GM18868 (cell line): ENCODE data around the gene TNFRSF4.

Experiments used
- ATAC-seq: cut with Tn5 transposase; IDR thresholded peaks from one replicate; pipeline ENCODE4 v1.9.1; 2021; ENCODE audit warnings: mild to moderate bottlenecking, moderate library complexity; ENCODE audit not compliant: unreplicated experiment

TNFRSF4 gene

DNA sequence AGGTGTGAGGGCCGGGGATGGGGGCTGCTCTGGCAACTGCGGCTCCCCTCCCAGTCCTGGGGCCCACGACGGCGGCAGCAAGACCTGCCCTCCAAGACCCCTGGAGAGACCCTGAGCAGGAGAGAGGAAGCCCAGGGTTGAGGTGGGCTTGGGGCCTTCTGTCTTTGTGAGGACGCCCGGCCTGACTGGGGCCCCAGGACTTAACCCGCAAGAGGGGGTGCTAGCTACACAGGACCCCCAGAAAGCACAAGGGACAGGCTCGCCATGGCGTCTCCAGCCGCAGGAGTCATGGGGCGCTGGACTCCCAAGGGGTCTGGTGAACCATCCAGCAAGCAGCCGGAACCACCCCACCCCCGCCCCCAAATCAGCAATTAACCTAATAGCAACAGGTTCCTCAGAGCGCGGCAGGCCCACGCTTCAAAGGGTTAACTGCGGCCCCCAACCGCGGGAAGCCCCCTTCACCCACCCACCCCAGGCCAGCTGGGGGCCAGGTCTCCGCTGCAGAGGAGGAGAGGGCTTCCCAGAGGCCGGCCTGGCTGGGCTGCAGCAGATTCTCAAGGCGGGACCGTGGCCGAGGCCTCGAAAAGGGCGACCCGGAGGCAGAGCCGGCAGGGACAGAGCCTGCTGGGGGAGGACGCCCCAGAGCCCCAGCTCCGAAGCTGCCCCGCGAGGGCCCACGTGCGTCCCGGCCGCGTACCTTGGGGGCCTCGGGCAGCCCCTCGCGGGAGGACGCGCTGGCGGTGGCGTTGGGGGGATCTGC, 32.0 kb upstream of the TNFRSF4 start:
- no peak for ATAC-seq

GRCh38 chr1:1245178-1245816, 31.3 kb upstream of the TNFRSF4 start:
- ATAC-seq, result no peak

DNA sequence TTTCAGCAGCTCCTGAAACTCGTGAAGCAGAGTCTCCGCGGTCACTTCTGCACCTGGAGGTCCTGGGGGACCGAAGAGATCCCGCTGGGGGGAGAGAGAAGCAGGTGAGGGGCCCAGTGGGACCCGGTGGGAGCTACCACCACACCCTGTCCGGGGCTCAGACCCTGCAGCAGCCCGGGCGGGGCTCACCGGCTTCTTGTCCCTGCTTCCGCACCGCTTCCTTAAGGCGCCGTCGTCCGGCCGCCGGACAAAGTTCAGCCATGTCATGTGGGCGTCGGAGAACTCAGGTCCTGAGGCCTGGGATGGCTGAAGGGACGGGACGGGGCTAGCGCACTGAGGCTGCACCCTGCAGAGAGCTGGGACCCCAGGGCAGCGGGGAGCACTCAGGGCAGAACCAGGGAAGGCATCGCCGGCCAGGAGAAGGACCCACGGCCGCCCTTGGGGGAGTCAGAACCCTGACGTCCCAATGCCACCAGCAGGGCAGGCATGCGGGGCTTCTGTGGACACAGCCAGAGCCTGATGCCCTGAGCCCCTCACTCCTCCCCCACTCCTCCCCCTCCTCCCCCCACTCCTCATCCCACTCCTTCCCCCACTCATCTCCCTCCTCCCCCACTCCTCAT, 30.3 kb upstream of the TNFRSF4 start:
- ATAC-seq, result no peak

GRCh38 chr1:1243807-1244191, 29.8 kb upstream of the TNFRSF4 start:
- ATAC-seq, result no peak

DNA sequence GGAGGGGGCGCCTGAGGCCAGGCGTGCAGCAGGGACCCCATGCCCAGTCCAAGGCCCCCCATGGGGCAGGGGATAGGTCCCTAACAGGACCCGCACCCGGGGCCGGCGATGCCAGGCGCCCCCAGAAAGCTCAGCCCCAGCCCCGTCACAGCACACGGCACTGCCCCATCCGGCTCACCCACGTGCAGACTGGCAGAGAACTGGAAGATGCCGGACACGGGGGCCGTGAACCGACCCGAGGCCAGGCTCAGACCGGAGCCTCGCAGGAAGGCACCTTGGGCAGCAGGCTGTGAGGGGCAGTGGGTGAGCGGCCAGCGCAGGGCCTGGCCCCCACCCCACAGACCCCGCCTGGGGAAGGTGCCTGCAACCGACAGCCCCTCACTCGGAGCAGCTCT, 29.3 kb upstream of the TNFRSF4 start:
- no peak for ATAC-seq

- ATAC-seq, result no peak
Measured at GRCh38 chr1:1242461-1243265, 28.7 kb upstream of the TNFRSF4 start.

- no peak for ATAC-seq
Measured at GRCh38 chr1:1241588-1242219, 27.8 kb upstream of the TNFRSF4 start.

- no peak for ATAC-seq
Measured at GRCh38 chr1:1240822-1241587, 27.1 kb upstream of the TNFRSF4 start.

GRCh38 chr1:1240348-1240732, 26.4 kb upstream of the TNFRSF4 start:
- no peak for ATAC-seq

GRCh38 chr1:1239614-1240347, 25.8 kb upstream of the TNFRSF4 start:
- ATAC-seq, result no peak

DNA sequence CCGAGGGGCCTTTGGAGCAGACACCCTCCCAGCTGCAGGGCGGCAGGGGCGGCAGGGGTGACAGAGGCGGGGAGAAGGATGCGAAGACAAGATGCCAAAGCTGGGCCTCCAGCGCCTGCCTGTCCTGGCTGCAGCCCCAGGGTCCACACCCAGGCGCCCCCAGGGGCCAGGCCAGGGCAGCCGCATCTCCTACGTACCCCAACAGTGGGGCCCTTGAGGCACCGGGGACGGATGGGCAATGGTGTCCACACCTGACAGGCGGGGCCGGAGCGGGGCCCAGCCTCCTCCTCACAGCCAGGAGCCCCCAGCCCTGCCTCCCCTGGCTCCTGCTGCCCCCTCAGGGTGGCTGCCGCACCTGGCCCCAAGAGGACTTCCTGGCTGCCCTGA, 25.3 kb upstream of the TNFRSF4 start:
- no peak for ATAC-seq

- ATAC-seq, result no peak
Measured at GRCh38 chr1:1238702-1239178, 24.8 kb upstream of the TNFRSF4 start.

- ATAC-seq, result no peak
Measured at GRCh38 chr1:1237874-1238701, 24.1 kb upstream of the TNFRSF4 start.

DNA sequence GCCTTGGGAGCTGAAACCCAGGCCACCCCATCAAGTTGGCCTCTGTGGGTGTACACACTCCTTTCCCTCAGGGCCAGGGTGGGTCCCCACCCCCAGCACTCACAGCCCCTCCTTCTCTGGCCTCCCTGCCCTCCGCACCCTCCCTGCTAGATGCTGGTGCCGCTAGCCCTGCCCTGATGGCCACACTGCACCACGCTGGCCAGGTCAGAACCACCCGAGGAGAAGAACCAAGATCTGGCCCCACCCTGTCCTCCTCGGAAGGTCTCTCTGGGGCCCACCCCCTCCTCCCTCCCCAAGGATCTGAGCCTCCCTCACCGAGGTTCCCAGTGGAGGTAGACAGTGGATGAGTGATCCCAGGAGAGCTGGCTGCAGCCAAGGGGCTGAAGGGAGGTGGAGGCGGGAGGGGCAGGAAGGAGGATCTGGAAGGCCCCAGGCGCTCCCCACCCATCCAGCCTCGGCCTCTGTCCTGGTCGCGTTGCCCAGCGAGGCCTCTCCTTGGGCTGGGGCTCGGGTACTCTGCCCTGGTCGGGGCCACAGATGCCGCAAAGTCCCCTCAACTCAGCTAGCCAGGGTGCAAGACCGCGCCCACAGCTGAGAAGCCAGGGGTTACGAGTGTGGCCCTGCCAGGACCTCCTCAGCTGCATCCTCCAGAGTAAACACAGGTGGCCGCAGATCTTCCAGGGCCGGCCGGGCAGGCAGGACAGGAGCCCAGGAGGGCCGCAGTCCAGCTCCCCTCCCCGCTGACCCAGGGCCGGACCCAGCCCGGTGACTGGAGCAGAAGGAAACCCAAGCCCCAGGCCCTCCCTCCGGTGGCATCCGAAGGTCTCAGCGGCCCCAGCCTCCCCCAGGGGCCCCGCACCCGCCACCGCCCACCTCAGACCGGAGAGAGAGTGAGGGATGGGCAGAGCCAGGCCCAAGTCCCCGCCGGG, 23.3 kb upstream of the TNFRSF4 start:
- no peak for ATAC-seq

GRCh38 chr1:1236176-1236763, 22.3 kb upstream of the TNFRSF4 start:
- ATAC-seq, result no peak

DNA sequence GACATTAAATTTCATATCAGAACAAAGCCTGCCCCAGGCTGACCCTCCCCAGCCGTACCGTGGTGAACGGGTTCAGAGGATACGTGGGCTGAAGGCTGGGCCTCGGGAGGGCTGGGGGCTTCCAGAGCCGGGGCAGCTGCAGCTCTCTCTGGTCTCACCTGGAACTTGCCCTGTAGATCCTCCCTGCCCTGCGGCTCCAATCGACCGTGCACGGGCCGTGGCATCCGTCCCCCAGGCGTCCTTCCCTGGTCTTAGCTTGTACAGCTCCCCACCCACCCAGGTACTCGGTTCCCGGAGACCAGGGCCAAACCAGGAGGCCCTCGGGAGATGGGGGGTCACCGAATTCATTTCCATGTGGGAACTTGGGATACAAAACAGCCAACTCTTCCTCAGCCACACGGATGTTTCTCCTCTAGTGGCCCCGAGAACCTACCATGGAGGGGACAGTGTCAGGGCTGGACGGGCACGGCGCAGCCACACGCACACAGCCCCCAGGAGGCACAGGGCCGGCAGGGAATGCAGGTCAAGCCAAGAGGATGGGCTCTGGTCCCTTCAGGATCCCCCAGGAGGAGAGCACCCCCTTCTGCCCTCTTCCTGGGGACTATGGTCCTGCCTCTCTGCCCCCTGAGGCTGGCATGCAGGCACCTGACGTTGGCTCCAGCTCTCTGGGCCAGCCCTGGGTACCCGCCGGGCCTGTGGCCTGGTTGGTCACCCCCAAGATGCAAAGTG, 21.2 kb upstream of the TNFRSF4 start:
- ATAC-seq, result no peak
